HG03196 (cell line): ENCODE results near the gene PTPN1.
A peak's percentile ranks its signal among the peaks of the same experiment; 100 is the strongest.
"Not testable (repeated sequence)": the region's sequence is repeated elsewhere in the genome, so short reads cannot be mapped to it uniquely, and the experiment has no call there.

Source experiments
- ATAC-seq: cut with Tn5 transposase; IDR thresholded peaks from one replicate; pipeline ENCODE4 v1.9.1; 2021; ENCODE audit not compliant: unreplicated experiment

Gene PTPN1

GRCh38 chr20:50509923-50510705 lies at the start of gene PTPN1:
Gene PTPN1, plus strand, starts transcription at chr20:50510383. Its CDS starts 145 bp downstream, at chr20:50510528.
- ATAC-seq, result peak; percentile 83

DNA sequence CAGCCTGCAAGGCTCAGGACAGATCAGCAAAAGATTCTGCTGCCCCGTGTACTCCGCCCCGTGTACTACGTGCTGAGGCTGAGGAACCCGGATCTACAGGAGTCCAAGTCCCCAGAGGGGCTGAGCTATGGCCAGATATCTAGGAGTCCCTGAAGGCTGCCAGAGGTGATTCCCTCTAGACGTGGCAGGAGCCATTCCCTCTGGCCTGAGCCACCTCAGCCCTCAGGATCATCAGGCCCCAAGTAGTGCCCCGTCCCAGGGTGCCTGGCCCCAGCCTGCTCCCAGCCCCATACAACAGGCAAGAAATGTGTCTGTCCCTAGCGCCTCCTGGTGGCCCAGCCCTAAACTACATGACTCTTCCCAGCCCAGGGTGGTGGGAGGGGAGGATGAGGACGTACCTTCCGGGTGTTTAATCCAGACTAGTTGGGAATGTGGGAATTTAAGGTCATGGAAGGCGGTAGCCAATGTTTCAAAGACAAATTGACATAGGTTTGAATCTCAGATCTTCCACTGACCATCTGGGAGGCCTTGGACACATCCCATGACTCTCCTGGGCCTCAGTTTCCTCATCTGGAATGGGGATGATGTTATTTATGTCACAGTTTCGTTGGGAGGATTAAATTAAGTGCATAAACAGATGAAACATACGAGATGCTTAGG lies 49.4 kb upstream of the PTPN1 start:
- no peak for ATAC-seq

DNA sequence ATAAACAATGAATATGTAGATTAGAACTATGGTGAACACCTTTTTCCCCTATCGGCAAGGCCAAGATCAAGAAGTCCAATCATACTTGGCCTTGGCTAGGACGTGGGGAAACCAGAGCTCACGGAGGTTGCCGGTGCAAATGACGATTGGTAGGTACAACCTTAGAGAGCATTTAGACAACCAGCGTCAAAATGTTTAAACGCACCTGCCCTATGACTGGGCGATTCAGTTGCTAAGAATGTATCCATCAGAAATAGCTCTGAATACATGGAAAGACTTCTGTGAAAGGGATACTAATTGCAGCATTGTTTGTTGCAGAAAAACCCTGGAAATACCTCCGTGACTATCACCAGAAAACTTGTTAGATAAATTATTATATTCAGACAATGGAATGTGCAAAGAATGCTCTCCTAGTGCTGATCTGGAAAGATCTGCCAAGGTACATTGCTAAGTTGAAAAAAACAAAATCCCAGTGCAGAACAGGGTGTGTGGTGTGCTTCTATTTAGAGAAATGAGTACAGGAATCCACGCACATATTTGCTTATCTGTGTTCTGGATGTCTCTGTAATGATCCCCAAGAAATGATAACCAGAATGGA lies 48.0 kb upstream of the PTPN1 start:
- no peak for ATAC-seq

DNA sequence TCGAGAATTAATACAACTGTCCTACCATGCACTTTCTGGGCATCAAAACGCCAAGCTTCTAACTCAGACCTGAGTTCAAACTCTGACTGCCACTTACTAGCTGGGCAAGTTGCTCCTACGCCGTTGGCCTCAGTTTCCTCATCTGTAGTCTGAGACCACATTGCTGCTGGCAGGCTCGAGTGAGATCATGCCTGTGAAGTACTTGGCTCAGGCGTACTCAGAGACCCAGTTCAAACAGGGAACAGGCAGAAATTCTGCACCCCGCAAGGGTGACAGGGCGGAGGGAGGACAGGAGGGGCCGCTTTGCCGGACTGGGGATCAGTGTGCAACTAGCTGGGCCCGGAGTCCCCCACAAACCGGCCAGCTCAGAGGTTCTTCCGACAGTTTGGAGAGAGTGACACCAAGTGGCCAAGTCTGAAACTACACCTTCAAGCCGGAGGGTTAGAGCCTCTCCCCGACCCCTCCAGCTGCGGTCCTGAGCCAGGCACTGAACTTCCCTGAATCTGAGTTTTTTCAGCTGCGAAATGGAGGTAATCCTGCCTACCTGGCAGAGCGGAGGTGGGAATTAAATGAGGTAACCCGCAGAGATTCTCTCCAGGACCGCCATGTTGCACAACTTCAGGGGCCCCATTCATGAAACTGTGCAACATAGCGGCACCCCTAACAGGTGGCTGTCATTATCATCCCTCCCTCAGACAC lies 46.0 kb upstream of the PTPN1 start:
- no peak for ATAC-seq

DNA sequence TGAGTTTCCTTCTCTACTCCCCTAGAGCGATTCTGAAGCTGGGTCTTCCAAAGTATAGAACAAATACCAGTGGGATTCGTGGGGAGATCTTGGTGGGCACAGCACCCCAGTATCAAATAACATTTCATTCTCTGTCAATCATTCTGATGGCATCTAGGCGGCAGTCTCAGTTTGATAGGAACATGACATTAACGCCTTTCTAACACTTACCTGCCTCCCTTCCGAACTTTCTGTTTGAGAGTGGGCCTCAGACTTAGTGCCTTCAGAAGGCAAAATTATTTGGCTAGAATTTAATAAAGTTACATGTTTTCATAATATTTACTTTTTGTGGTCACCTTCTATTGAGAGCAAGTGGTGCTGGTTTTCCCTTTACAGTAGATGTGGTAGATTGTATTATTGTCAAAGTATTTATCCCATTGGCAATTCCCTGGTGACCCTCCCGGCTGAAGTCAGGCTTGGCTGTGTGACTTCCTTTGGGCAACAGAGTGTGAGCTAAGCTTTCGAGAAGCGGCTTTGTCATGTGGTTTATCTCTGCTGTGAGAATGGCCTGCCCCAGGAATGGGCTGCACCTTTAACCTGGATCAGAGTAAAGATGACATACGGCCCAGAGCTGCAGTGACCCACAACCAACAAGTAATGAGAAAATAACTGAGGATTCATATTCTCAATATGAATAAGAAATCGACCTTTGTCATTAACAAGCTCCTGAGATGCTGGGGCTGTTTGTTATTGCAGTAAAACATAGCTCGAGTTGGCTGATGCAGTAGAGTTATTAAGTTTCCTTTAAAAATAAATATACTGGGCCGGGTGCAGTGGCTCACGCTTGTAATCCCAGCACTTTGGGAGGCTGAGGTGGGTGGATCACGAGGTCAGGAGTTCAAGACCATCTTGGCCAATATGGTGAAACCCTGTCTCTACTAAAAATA lies 45.2 kb upstream of the PTPN1 start:
- ATAC-seq, result no peak

- ATAC-seq, result no peak
Observed at GRCh38 chr20:50467174-50467573, 43.0 kb upstream of the PTPN1 start.

DNA sequence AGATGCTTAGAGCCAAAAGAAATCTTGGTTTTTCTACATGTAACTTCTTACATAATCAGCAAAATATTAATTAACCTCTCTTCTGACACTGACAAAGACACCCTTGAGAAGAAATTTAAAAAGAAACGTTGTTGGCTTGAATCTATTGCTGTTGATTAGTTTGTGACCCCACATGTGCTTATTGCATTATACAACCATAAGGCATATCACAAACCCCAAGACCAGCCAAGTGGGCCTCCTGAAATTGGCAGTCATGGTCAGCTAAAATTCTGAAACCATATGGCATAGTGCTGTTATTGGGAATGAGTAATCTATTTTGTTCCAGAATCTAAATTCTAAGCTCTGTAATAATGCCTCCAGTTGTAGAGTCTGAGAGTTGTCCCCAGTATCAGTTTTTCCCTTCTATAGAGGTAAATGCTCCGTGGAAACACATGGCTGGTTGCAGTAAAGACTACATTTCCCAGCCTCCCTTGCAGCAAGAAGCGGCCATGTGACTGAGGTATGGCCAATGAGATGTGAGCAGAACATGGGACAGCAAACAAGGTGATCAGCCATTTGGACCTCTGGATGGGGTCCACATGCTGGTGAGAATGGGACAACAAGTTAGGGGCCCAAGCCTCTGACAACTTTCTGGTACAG lies 42.3 kb upstream of the PTPN1 start:
- no peak for ATAC-seq

GRCh38 chr20:50468378-50468798 lies 41.8 kb upstream of the PTPN1 start:
- ATAC-seq, result no peak

DNA sequence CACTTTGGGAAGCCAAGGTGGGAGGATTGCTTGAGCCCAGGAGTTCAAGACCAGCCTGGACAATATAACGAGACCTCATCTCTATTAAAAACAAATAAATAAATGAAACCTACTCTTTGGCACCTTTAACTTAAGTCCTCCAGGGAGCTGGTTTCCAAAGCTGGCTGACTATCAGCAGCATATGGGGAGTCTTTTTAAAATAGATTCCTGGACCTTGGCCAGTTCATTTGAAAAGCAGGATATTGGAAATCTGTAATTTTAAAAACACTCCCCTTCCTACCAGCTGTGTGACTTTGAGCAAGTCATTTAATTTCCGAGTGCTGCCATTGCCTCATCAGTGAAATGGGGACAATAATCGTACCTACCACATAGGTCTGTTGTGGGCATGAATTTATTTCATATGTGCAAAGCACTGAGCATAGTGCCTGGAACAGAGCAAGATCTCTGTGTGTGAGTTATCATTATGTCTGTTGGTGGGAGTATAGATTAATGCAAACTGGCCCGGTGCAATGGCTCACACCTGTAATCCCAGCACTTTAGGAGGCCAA lies 40.9 kb upstream of the PTPN1 start:
- ATAC-seq, result no peak

GRCh38 chr20:50469796-50470195 lies 40.4 kb upstream of the PTPN1 start:
- ATAC-seq, result no peak

DNA sequence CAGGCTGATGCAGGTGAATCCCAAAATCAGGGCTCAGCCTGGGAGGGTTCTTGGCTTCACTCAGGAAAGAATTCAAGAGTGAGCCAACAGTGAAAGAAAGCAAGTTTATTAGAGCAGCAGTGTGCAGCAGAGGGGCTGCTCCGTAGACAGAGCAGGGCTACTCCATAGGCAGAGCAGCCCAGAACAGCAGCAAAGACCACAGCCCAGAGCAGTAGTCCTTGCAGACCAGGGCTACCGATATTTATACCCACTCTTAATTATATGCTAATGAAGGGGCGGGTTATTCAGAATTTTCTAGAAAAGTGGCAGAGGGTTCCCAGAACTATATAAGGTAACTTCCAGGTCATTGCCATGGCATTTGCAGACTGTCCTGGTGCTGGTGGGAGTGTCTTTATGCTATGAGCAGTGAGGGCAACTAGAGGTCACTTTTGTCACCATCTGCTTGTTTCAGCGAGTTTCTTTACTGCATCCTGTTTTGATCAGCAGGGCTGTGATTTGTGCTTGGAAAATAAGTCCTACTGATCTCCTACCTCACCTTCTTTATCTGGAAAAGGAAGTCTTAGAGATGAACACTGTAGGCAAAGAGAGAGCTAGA lies 39.8 kb upstream of the PTPN1 start:
- ATAC-seq, result no peak

GRCh38 chr20:50471231-50471630 lies 39.0 kb upstream of the PTPN1 start:
- ATAC-seq, result no peak

- ATAC-seq, result no peak
Observed at GRCh38 chr20:50472693-50473664, 37.2 kb upstream of the PTPN1 start.

GRCh38 chr20:50474356-50474755 lies 35.8 kb upstream of the PTPN1 start:
- ATAC-seq, result not testable (repeated sequence)

DNA sequence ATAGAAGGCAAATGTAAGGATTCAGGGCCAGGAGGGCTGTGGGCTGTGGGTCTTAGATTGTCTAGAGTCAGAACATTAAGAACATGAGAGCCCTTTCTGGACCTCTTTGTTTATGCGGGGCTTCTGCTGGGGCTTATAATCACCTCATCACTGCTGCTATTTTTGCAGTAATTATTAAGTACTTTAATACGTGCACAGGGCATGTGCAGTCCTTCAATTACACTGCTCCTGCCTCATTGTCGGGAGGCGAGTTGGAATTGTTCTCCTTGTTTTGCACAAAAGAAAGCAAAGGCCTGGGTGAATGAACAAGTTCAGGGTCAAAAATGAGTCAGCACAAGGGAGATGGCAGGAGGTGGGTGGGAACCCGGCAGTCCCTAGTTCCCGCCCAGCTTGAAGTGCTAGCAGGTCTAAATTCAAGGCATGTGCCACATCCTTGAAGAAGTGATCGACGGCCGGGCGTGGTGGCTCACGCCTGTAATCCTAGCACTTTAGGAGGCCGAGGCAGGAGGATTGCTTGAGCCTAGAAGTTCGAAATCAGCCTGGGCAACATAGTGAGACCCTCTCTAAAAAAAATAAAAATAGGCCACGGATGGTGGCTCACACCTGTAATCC lies 34.4 kb upstream of the PTPN1 start:
- ATAC-seq, result no peak

GRCh38 chr20:50477239-50477872 lies 32.8 kb upstream of the PTPN1 start:
- ATAC-seq, result no peak
